Endothelial cell of umbilical vein (primary cell): ENCODE data around the gene SPAG16. TPM values are rescaled to one million over a fixed set of nuclear protein-coding genes. Genes with fewer than 3 reads are reported as not detected.

Source experiments
- BruUV-seq: library from RNA; stranded (reverse); fragments of 400-500 nt; replicated peaks from 2 replicates; lab custom pipeline; 2021; lab: Mats Ljungman, UMichigan
- CTCF ChIA-PET: fragments of 300-600, 350-600 bp; sonication (Branson Sonifier 250); formaldehyde crosslinking; loops from one replicate; lab custom pipeline; 2021; ENCODE audit warnings: antibody characterized with exemption, inconsistent platforms; lab: Charles Lee
- POLR2A ChIA-PET: fragments of 300-600, 350-600 bp; sonication (Branson Sonifier 250); formaldehyde crosslinking; loops from one replicate; lab custom pipeline; 2021; ENCODE audit warnings: antibody characterized with exemption, inconsistent platforms; lab: Charles Lee
- DNase-seq: peaks from one replicate; pipeline ENCODE4 v3.0.0-alpha.2; 2011; ENCODE audit warnings: low read depth, low spot score
- FAIRE-seq: peaks from 2 replicates; lab custom pipeline; 2011; peaks lifted over from hg19 to GRCh38; lab: Jason Lieb, UNC
- H2AFZ ChIP-seq: 2 replicates; pipeline ENCODE4 v1.6.0; 2012; ENCODE audit warnings: low read depth, low read length, control low read depth, inconsistent platforms
- H3K27ac ChIP-seq: 2 replicates; pipeline ENCODE4 v1.5.1; 2011; ENCODE audit warnings: low read depth, mild to moderate bottlenecking, control low read depth, low read length, moderate library complexity; ENCODE audit not compliant: insufficient read depth
- H3K27me3 ChIP-seq, 2 experiments: 2 replicates each; pipeline versions ENCODE4 v1.6.0 to v1.6.1; 2011; ENCODE audit warnings: low read length in 2 of 2, mixed read lengths in 1 of 2; ENCODE audit not compliant: control insufficient read depth in 2 of 2, insufficient read depth in 2 of 2
- H3K36me3 ChIP-seq, 2 experiments: 2 replicates in 1 of 2; 3 replicates in 1 of 2; pipeline ENCODE4 v1.5.1; 2011; ENCODE audit warnings: low read length in 2 of 2, mild to moderate bottlenecking in 1 of 2, moderate library complexity in 1 of 2; ENCODE audit not compliant: control insufficient read depth in 2 of 2, insufficient read depth in 2 of 2; ENCODE audit errors: extremely low read depth in 1 of 2
- H3K4me1 ChIP-seq: 3 replicates; pipeline ENCODE4 v1.5.1; 2011; ENCODE audit warnings: mild to moderate bottlenecking, low read length; ENCODE audit not compliant: control insufficient read depth, insufficient read depth; ENCODE audit errors: extremely low read depth
- H3K4me2 ChIP-seq: 2 replicates; pipeline ENCODE4 v1.6.1; 2011; ENCODE audit warnings: low read length, control low read depth, mixed read lengths; ENCODE audit not compliant: insufficient read depth
- H3K4me3 ChIP-seq, 3 experiments: fragments of 200-600 bp in 1 of 3; sonication (generic), shearing (Covaris generic) in 1 of 3; replicated peaks in 1 of 3; 2 replicates each; pipeline ENCODE4 v1.5.1; 2011 to 2016; ENCODE audit warnings: control low read depth in 3 of 3, low read length in 3 of 3, mild to moderate bottlenecking in 2 of 3, inconsistent platforms in 1 of 3, low read depth in 1 of 3, moderate library complexity in 1 of 3; ENCODE audit not compliant: insufficient read depth in 1 of 3
- H3K79me2 ChIP-seq: 2 replicates; pipeline ENCODE4 v1.6.0; 2012; ENCODE audit warnings: low read length, inconsistent platforms; ENCODE audit not compliant: control insufficient read depth, insufficient read depth
- H3K9ac ChIP-seq: replicated peaks from 2 replicates; pipeline ENCODE3; 2011; ENCODE audit warnings: low read length, control low read depth; ENCODE audit not compliant: insufficient read depth; ENCODE audit errors: extremely low read depth
- H3K9me1 ChIP-seq: replicated peaks from 3 replicates; pipeline ENCODE4 v1.6.0; 2011; ENCODE audit warnings: mild to moderate bottlenecking, low read length; ENCODE audit not compliant: control insufficient read depth, insufficient read depth; ENCODE audit errors: extremely low read depth
- H3K9me3 ChIP-seq: replicated peaks from 2 replicates; pipeline ENCODE4 v1.5.1; 2012; ENCODE audit warnings: low read length, inconsistent platforms; ENCODE audit not compliant: control insufficient read depth, insufficient read depth
- H4K20me1 ChIP-seq: replicated peaks from 2 replicates; pipeline ENCODE3; 2011; ENCODE audit warnings: mild to moderate bottlenecking, low read length; ENCODE audit not compliant: control insufficient read depth, insufficient read depth; ENCODE audit errors: extremely low read depth
- FOS ChIP-seq: IDR thresholded peaks from 2 replicates; pipeline ENCODE4 v1.6.1; 2011; ENCODE audit warnings: mild to moderate bottlenecking, low read length, moderate library complexity, borderline replicate concordance; ENCODE audit not compliant: insufficient read depth
- GATA2 ChIP-seq: IDR thresholded peaks from 2 replicates; pipeline ENCODE4 v1.7.0; 2011; ENCODE audit warnings: low read depth, mild to moderate bottlenecking, moderate library complexity, mixed read lengths, low read length; ENCODE audit not compliant: insufficient read length, insufficient read depth
- JUN ChIP-seq: IDR thresholded peaks from 2 replicates; pipeline ENCODE4 v1.6.1; 2011; ENCODE audit warnings: borderline replicate concordance, low read depth; ENCODE audit not compliant: insufficient read length, insufficient read depth
- MYC ChIP-seq: IDR thresholded peaks from one replicate; pipeline ENCODE4 v1.6.1; 2011; ENCODE audit warnings: mild to moderate bottlenecking, low read depth, low read length
- dilution Hi-C: fragments of 300-500 bp; cut with MboI; formaldehyde crosslinking; loops from one replicate; pipeline ENCODE4 v1.15.0; 2019; ENCODE audit warnings: low sequenced_read_pairs; ENCODE audit not compliant: extremely low pct_ligation_motif_present
- intact Hi-C: fragments of 100-400 bp; cut with micrococcal nuclease; formaldehyde crosslinking; loops from one replicate; pipeline ENCODE4 v1.10.0; 2022
- polyA plus RNA-seq, 4 experiments: library from polyadenylated mRNA; depleted of rRNA in 3 of 4; stranded (reverse) in 3 of 4; unstranded in 1 of 4; fragments of >200 nt; gene quantifications; 2 replicates each; pipeline versions ENCODE4 v1.2.1 to v1.2.3, GENCODE V29; 2011 to 2012; ENCODE audit warnings: missing spikeins in 1 of 4
- total RNA-seq: library from RNA; stranded (reverse); gene quantifications from 2 replicates; pipeline ENCODE4 v1.2.3, GENCODE V29; 2021
- TF ChIP-seq, protein P1 (sequence below): IDR thresholded peaks from 2 replicates; pipeline ENCODE4 v1.6.1; 2011; ENCODE audit not compliant: insufficient read depth, insufficient read length
- TF ChIP-seq, protein P2 (sequence below), 2 donors: IDR thresholded peaks; 1 replicate in 1 of 2; 2 replicates in 1 of 2; pipeline ENCODE4 v1.5.1; 2011; ENCODE audit warnings: low read length in 2 of 2, mild to moderate bottlenecking in 2 of 2, moderate library complexity in 2 of 2, control low read depth in 1 of 2, inconsistent platforms in 1 of 2, low read depth in 1 of 2; ENCODE audit not compliant: insufficient read depth in 1 of 2; ENCODE audit errors: extremely low read depth in 1 of 2

The SPAG16 gene
- total and polyA plus RNA-seq, 2 donors (not counting 3 experiments of a cell fraction or from before 2014, with no cell fraction given) = 4.0 to 7.7 TPM

DNA sequence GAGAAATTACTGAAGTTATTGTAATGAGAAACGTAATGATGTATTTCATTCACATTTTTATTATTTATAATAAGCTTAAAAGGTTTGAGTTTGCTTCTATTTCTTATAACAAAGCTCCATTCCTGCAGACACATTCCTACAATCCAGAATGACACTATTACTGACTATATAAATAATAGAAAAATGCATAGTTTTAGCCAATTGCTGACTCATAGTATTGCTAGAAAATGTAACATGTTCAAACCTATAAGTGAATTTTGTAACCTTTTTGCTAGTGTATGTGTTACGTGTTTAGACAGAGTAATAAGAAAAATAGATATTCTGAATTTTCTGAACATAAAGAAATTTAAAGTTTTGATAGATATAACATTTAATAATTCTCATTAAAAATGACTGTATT, 1117.3 kb downstream of the SPAG16 start:
- no peak for DNase-seq
- dilution Hi-C loops (no loop called here), intact Hi-C loops (no loop called here)
- Histone ChIP-seq H3K9ac (no peak overlapping the region), H3K27ac (no peak overlapping the region), H3K9me1 (no peaks in the 10 kb centered on the region), H3K27me3 (no peaks in the 10 kb centered on the region), H2AFZ (no peak overlapping the region), H3K4me1 (no peaks in the 10 kb centered on the region), H4K20me1 (no peaks in the 10 kb centered on the region), H3K36me3 (no peaks in the 10 kb centered on the region), H3K4me2 (no peak overlapping the region), H3K9me3 (no peaks in the 10 kb centered on the region), H3K4me3 (no peak overlapping the region), H3K79me2 (no peaks in the 10 kb centered on the region)
- POLR2A ChIA-PET = no interaction called here
- BruUV-seq = no TSS peak
- TF ChIP-seq JUN = no peak
- TF ChIP-seq GATA2 = no peak
- TF ChIP-seq, protein P1, sequence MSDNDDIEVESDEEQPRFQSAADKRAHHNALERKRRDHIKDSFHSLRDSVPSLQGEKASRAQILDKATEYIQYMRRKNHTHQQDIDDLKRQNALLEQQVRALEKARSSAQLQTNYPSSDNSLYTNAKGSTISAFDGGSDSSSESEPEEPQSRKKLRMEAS = no peak
- no peak for TF ChIP-seq MYC
- TF ChIP-seq, protein P2, sequence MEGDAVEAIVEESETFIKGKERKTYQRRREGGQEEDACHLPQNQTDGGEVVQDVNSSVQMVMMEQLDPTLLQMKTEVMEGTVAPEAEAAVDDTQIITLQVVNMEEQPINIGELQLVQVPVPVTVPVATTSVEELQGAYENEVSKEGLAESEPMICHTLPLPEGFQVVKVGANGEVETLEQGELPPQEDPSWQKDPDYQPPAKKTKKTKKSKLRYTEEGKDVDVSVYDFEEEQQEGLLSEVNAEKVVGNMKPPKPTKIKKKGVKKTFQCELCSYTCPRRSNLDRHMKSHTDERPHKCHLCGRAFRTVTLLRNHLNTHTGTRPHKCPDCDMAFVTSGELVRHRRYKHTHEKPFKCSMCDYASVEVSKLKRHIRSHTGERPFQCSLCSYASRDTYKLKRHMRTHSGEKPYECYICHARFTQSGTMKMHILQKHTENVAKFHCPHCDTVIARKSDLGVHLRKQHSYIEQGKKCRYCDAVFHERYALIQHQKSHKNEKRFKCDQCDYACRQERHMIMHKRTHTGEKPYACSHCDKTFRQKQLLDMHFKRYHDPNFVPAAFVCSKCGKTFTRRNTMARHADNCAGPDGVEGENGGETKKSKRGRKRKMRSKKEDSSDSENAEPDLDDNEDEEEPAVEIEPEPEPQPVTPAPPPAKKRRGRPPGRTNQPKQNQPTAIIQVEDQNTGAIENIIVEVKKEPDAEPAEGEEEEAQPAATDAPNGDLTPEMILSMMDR (IDR thresholded peaks at IDR 0.05; ENCODE audit: extremely low read depth in 1 of 2, insufficient read depth in 1 of 2, low read depth in 1 of 2, low read length in 2 of 2) = no peak
- TF ChIP-seq FOS = no peak
- no peak for FAIRE-seq
- CTCF ChIA-PET = interaction anchor here (1.0 kb wide), 1 partner anchor 29 kb away, joined by 3 read pairs; no protein-coding TSS in a partner anchor
